Activated naive CD8-positive, alpha-beta T cell treated with anti-CD3 and anti-CD28 coated beads, Interleukin-2, amount 10 ng/mL, durations not matched to agents 7 days and 5 days (primary cell): ENCODE results near the gene GPR31. TPM values are rescaled to one million over a fixed set of nuclear protein-coding genes. Genes with fewer than 3 reads are reported as not detected.
A peak's percentile ranks its signal among the peaks of the same experiment; 100 is the strongest.

Experiments used
- ATAC-seq: fragments of 150-1000 bp; cut with Tn5 transposase; one replicate; pipeline ENCODE4 v1.10.0; 2021; ENCODE audit warnings: low read depth, moderate library complexity
- POLR2A ChIA-PET: fragments of 350-600 bp; sonication (Branson Sonifier 250); formaldehyde crosslinking; loops from one replicate; lab custom pipeline; 2021; ENCODE audit warnings: antibody characterized with exemption; lab: Charles Lee
- DNase-seq: peaks from one replicate; pipeline ENCODE4 v3.0.0; 2021
- H3K27ac Mint-ChIP-seq: one replicate; pipeline ENCODE4 v1.8.0; 2022; ENCODE audit warnings: mild to moderate bottlenecking, mixed read lengths
- H3K27me3 Mint-ChIP-seq: one replicate; pipeline ENCODE4 v1.8.0; 2022; ENCODE audit warnings: mild to moderate bottlenecking, moderate library complexity, mixed read lengths
- H3K36me3 Mint-ChIP-seq: one replicate; pipeline ENCODE4 v1.8.0; 2021; ENCODE audit warnings: mild to moderate bottlenecking, mixed read lengths
- H3K4me1 Mint-ChIP-seq: one replicate; pipeline ENCODE4 v1.8.0; 2021; ENCODE audit warnings: mixed read lengths
- H3K4me3 Mint-ChIP-seq: one replicate; pipeline ENCODE4 v1.8.0; 2022; ENCODE audit warnings: mild to moderate bottlenecking, moderate library complexity, mixed read lengths
- H3K9me3 Mint-ChIP-seq: one replicate; pipeline ENCODE4 v1.8.0; 2021; ENCODE audit warnings: mixed read lengths
- total RNA-seq, 2 experiments: library from RNA; stranded (reverse); gene quantifications; one replicate each; pipeline ENCODE4 v1.2.3, GENCODE V29; 2021

GPR31 gene
- total RNA-seq, 2 experiments from 2014 or later = not detected

DNA sequence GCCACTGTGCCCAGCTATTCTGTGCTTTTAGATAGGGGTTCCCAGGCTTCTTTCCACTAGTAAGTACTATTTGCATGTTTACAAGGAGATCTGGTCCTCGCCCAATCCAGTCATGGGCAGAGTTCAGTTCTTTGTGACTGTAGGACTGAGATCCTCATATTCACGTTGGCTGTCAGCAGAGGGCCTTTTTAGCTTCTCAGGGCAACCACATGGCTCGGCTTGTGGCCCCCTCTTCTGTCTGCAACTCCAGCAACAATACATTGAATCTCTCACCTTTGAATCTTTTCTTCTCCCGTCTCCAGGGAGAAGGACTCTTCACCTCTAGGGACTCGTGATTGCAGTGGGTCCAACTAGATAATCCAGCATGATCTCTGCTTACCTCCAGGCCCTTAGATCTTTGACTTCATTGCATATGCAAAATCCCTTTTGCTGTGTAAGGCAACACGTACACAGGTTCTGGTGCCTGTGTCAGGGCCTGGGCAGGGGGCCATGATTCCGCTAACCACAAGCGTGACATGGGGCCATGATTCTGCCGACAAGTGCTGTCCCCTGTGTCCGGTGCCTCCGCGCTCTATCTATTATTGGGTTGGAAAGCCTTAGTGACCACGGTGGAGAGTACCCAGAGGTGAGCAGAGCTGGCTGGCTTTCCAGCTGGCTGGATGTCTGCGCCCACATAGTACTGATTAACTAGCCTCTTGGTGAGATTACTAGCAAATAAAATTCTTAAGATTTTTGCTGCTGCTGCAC lies 29.8 kb downstream of the GPR31 start:
- peaks cover 1% of the 10 kb centered on the region for H3K27me3 Mint-ChIP-seq
- POLR2A ChIA-PET = no interaction called here
- ATAC-seq = no peak
- no peaks in the 10 kb centered on the region for H3K9me3 Mint-ChIP-seq
- H3K27ac Mint-ChIP-seq = no peak overlapping the region
- no peak overlapping the region for H3K4me3 Mint-ChIP-seq
- no peak for DNase-seq
- H3K36me3 Mint-ChIP-seq = peaks cover 2% of the 10 kb centered on the region
- peaks cover 16% of the 10 kb centered on the region for H3K4me1 Mint-ChIP-seq

DNA sequence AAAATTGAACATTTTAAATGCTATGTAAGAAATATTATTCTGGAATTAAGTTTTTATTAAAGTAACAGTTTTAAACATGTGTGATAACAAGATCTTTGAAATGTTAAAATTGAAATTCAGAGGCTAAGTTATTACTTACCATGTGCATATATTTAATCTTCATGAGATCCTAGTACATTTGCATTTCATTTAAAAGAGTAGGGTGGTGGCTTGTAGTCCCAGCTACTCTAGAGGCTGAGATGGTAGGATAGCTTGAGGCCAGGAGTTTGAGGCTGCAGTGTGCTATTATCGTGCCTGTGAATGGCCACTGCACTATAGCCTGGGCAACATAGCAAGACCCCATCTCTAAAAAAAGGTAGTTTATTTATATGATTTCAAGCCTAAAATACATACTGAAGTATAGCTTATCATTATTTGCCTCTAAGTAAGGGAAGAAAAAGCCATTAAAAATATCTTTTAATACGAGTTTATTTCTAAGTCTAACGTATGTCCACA lies 31.9 kb downstream of the GPR31 start:
- POLR2A ChIA-PET = no interaction called here
- no peak for DNase-seq
- Mint-ChIP-seq H3K27ac (no peak overlapping the region), H3K27me3 (no peaks in the 10 kb centered on the region), H3K4me3 (no peak overlapping the region), H3K4me1 (peaks cover 29% of the 10 kb centered on the region), H3K9me3 (no peaks in the 10 kb centered on the region), H3K36me3 (peaks cover 2% of the 10 kb centered on the region)
- no peak for ATAC-seq

DNA sequence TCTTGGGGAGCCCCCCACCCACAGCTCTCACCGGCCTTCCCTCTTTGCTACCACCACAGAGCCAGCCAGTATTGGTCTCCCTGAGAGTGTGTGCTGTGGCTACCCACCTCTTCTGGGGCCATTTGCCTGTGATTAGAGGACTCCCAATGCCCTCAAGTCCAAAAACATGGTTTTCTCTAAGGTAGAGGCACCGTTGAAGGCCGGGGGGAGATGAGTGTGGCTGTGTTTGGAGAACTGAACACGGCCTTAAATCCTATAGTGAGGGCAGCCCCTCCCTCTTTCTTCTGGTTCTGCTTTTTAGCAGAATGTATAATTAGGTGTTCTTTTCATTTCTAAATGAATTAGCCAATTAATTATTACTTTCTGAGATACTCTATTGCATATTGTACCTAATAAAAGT lies 32.4 kb downstream of the GPR31 start:
- DNase-seq (no peak), ATAC-seq (no peak)
- Mint-ChIP-seq H3K36me3 (peaks cover 2% of the 10 kb centered on the region), H3K27ac (no peak overlapping the region), H3K4me3 (no peak overlapping the region), H3K27me3 (no peaks in the 10 kb centered on the region), H3K9me3 (no peaks in the 10 kb centered on the region), H3K4me1 (peaks cover 34% of the 10 kb centered on the region)
- POLR2A ChIA-PET = no interaction called here

DNA sequence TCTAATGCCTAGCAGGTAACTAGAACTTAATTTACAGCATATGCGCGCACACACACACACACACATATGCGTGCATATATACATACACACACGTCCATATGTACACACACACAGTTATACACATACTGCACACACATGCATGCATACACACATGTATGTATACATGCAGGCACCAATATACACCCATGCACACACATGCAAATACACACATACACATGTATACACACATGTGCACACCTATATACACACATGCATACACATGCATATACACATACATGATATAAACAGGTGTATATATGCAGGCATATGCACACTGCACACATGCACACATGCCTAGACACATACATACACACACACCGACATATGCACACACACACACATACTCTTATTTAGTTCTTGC lies 33.0 kb downstream of the GPR31 start:
- DNase-seq (no peak), ATAC-seq (no peak)
- POLR2A ChIA-PET = no interaction called here
- Mint-ChIP-seq H3K4me3 (no peak overlapping the region), H3K27ac (no peak overlapping the region), H3K36me3 (peaks cover 2% of the 10 kb centered on the region), H3K4me1 (peaks cover 29% of the 10 kb centered on the region), H3K27me3 (no peaks in the 10 kb centered on the region), H3K9me3 (no peaks in the 10 kb centered on the region)

DNA sequence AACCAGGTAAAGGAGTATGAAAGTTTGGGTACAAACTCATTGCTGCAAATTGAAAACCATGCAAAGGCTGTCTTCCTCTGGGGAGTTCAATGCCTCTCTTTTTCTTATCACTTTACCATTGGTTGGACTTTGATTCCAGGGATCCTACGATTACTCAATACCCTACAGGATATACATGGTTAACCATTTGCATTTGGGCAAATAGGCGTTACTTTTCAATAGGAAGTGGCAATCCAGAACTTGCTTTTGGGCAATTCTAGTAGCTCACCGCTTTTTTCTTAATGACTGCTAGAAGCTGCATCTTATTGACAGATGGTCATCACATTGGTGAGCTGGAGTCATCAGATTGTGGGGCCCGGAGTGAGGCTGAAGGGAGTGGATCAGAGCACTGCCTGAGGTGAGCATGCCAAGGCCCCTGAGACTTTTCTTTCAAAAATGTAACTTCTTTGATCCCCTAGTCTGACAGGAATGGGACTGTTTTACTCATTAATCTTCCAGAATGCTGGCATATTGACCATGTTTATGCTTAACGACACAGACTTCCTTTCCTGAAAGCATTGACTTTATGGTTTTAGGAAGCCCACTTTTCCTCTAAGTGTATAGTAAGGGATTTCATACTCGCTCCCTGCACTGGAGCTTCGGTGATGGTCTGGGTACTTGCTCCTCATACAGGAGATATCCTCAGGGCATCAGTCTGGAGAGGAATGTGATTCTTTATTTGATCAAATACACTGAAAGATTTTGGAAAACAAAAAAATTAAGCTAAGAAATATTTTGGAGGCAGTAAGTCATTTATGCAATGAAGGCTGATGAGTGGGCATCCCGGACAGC lies 34.7 kb downstream of the GPR31 start, which contains the start of gene CCR6:
Gene CCR6, plus strand, starts transcription at position 270 of the 831 bp plus-strand sequence. CDS start 13,039 bp downstream, outside the sequence.
- POLR2A ChIA-PET = interaction anchor here (0.5 to 2.3 kb wide), 4 partner anchors 17 to 167 kb away, joined by 3 to 9 read pairs (median 4); partner anchors contain the start of gene RNASET2
- H3K4me1 Mint-ChIP-seq = peaks cover 36% of the 10 kb centered on the region
- peaks cover 2% of the 10 kb centered on the region for H3K36me3 Mint-ChIP-seq
- DNase-seq (no peak), ATAC-seq (peak; percentile 15)
- peak within 1 kb of the TSS; percentile 74 for H3K27ac Mint-ChIP-seq
- peaks cover 1% of the 10 kb centered on the region for H3K27me3 Mint-ChIP-seq
- peak within 1 kb of the TSS; percentile 54 for H3K4me3 Mint-ChIP-seq
- no peaks in the 10 kb centered on the region for H3K9me3 Mint-ChIP-seq

DNA sequence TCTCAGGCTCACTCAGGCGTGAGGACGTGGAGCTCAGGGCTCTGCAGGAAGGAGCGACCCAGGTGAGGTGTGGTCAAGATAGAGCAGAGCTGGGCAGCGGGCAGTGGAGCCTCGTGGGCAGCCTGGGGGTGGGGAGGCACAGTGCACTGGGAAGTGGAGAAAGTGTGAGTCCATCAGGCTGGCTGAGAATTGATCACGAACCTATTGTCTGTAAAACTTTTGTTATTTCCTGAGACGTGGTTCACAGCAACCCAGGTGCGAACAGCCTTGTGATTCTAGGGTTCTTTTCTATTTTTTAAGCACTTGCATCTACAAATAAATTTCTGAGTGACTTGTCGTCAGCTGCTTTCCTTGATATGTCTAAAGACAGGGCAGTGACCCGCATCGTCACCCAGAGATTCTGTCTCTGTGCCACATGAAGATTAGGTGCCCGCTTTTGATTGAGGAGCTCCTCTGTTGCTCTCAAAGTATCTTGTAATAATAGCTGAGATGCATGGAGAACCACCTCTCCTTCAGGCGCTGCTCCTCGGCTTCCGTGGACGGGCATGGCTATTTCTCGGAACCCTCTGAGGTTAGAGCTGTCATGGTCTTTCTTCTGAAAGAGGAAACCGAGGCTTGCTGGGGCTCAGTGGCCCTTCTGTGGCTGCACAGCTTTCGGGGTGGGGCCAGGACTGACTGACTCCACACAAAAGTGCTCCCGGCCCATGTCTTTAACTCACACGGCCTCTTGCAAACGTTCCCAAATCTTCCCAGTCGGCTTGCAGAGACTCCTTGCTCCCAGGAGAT lies 35.5 kb downstream of the GPR31 start:
- H3K27ac Mint-ChIP-seq = peak overlapping the region; percentile 74
- H3K4me3 Mint-ChIP-seq = peak overlapping the region; percentile 54
- no peaks in the 10 kb centered on the region for H3K9me3 Mint-ChIP-seq
- H3K27me3 Mint-ChIP-seq = peaks cover 4% of the 10 kb centered on the region
- H3K36me3 Mint-ChIP-seq = peaks cover 2% of the 10 kb centered on the region
- ATAC-seq = peak; percentile 53
- peaks cover 36% of the 10 kb centered on the region for H3K4me1 Mint-ChIP-seq
- POLR2A ChIA-PET = interaction anchor here (1.0 to 2.3 kb wide), 2 partner anchors 17 to 28 kb away, joined by 3 to 9 read pairs; no protein-coding TSS in a partner anchor
- DNase-seq = no peak

DNA sequence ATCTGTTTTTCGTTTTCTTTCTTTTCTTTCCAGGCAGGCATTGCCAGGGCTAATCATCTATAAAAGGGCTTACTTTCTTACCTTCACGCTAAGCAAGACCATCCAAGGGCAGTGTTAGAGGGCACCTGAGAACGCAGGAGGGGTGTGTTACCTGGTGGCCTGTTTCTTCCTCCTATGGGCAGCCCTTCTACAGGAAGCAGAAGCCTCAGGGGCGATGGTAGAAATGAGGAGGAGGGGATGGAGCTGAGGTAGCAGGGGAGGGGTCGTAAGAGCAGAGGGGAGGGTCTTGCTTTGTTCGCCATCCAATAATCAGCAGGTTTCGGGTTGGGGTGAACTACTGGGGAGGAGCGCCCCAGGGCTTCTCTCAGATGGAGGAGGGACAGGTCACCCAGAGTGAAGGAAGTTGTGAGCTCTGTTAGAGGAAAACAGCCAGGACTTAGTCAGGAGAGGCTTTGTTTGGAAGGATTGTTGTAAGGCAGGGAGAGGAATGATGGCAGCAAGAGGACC lies 36.4 kb downstream of the GPR31 start:
- H3K9me3 Mint-ChIP-seq = no peaks in the 10 kb centered on the region
- peak overlapping the region; percentile 74 for H3K27ac Mint-ChIP-seq
- POLR2A ChIA-PET = interaction anchor here (2.3 kb wide), 1 partner anchor 27 kb away, joined by 9 read pairs; no protein-coding TSS in a partner anchor
- peak overlapping the region; percentile 9 for H3K4me3 Mint-ChIP-seq
- no peaks in the 10 kb centered on the region for H3K36me3 Mint-ChIP-seq
- peaks cover 4% of the 10 kb centered on the region for H3K27me3 Mint-ChIP-seq
- ATAC-seq (no peak), DNase-seq (no peak)
- H3K4me1 Mint-ChIP-seq = peaks cover 36% of the 10 kb centered on the region

DNA sequence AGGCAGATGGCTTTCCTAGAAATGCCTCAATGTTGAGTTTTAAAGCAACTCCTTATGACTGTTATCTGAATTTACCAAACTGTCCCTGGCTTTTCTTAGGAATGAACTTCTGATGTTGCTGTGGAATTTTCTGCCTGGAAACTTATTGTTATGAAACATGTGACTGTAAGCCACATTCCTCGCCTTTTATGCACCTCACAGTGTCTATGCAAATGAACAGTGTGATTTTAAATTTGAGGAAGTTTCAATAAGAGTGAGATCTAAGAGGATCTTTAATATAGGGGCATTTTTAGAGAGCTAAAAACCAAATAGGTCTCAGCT lies 37.2 kb downstream of the GPR31 start:
- H3K36me3 Mint-ChIP-seq = no peaks in the 10 kb centered on the region
- POLR2A ChIA-PET = no interaction called here
- H3K4me1 Mint-ChIP-seq = peaks cover 36% of the 10 kb centered on the region
- no peak overlapping the region for H3K4me3 Mint-ChIP-seq
- no peaks in the 10 kb centered on the region for H3K9me3 Mint-ChIP-seq
- peaks cover 4% of the 10 kb centered on the region for H3K27me3 Mint-ChIP-seq
- no peak for DNase-seq
- H3K27ac Mint-ChIP-seq = no peak overlapping the region
- no peak for ATAC-seq

DNA sequence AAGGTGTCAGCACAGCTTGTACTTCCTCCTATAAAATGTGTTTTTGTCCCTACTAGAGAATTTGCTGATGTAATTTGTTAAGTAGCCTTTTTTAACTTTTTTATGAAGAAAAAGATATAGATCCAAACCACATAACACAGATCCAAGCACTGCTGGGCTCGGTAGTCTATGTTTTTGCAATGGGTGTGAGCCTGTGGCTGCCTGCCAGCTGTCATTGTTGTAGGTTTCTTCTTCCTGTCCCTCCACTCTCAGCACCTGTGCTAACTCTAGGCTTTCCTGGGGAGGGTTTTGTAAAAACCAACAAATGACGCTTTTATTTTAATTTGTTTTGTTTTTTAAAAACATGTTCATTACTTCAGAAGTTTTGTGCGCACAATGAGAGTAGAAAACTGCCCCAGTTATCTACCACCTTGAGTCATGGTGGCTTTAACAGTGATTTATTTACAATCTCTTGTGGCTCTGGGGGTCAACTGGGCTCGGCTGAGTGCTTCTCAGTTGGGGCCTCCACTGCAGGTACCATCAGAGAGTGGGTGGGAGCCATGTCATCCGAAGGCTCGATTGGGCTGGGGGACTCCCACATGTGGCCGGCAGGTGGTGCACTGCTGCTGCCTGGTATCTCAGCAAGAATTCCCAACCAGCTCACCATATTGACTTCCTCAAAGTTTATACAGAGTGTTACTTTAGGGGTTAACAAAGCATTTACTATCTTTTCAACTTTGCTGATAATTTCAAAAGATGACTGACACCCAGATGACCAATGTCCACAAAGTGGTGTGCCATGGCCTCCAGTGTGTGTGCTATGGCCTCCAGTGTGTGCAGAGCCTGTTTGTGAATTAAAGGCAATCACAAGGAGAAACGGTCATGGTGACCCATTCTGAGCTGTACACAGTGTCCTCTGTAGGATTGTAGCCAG lies 37.9 kb downstream of the GPR31 start:
- peak overlapping the region; percentile 36 for H3K27ac Mint-ChIP-seq
- H3K9me3 Mint-ChIP-seq = no peaks in the 10 kb centered on the region
- H3K4me3 Mint-ChIP-seq = no peak overlapping the region
- H3K4me1 Mint-ChIP-seq = peaks cover 36% of the 10 kb centered on the region
- no peaks in the 10 kb centered on the region for H3K36me3 Mint-ChIP-seq
- POLR2A ChIA-PET = no interaction called here
- ATAC-seq (peak; percentile 57), DNase-seq (no peak)
- H3K27me3 Mint-ChIP-seq = peaks cover 6% of the 10 kb centered on the region

DNA sequence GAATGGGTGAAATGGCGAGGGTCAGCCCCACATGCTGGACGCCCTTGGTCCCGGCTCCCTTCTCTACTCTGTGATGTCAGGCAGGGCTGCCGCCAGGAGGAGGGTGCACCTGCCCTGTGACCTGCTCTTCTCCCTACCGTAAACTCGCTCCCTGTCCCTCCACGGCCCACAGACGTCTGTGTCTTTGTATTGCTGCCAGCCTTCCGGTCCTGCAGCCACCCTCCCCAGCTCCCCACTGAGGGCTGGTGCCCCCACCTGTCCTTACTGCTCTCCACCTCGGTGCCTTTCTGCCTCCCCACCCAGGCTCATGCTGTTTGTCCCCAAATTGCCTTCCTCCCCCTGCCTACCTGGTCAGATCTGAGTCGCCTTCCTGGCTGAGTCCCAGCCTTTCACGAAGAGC lies 38.9 kb downstream of the GPR31 start:
- POLR2A ChIA-PET = no interaction called here
- Mint-ChIP-seq H3K4me1 (peaks cover 35% of the 10 kb centered on the region), H3K27ac (peak overlapping the region; percentile 52), H3K9me3 (no peaks in the 10 kb centered on the region), H3K27me3 (peaks cover 6% of the 10 kb centered on the region), H3K4me3 (no peak overlapping the region), H3K36me3 (no peaks in the 10 kb centered on the region)
- ATAC-seq (no peak), DNase-seq (no peak)

DNA sequence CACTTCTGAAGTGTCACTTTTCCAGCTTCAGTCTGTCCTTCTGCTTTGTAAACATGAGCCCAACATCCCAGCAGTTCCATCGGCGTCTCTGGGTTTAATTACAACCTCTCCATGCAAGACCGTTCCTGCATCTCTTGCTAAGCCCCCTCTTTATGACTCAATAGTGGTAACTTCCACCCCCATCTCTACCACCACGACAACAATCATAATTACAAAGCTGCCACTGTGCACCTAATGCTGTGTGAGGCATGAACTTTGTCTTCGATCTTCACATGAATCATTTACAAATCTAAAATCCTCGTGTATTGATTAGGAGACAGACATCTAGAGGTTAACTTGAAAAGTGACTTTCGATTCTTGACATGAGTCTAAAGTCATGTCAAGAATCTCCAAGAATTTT lies 39.8 kb downstream of the GPR31 start:
- Mint-ChIP-seq H3K4me3 (no peak overlapping the region), H3K4me1 (peaks cover 28% of the 10 kb centered on the region), H3K27ac (no peak overlapping the region), H3K27me3 (peaks cover 7% of the 10 kb centered on the region), H3K9me3 (no peaks in the 10 kb centered on the region), H3K36me3 (no peaks in the 10 kb centered on the region)
- ATAC-seq (no peak), DNase-seq (no peak)
- POLR2A ChIA-PET = no interaction called here

DNA sequence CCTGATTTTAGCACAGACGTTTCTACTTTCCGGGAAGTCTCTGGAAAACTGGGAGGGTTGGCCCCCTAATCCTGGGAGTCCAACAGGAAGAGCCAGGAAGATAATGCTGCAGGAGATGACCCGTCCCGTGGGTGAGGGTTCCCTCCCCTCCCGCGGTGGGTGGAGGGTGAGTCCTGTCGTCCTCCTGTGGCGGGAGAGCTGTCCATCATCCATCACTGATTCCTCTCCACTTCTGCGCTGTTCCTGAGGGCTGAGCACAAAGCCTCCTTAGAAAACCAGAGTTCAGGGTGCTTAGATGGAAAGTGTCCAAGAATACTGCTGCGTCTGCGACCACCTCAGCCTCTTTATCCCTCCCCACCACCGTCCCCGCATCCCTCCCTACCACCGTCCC lies 40.9 kb downstream of the GPR31 start:
- no peaks in the 10 kb centered on the region for H3K9me3 Mint-ChIP-seq
- no peaks in the 10 kb centered on the region for H3K36me3 Mint-ChIP-seq
- ATAC-seq (no peak), DNase-seq (no peak)
- POLR2A ChIA-PET = no interaction called here
- no peak overlapping the region for H3K27ac Mint-ChIP-seq
- no peak overlapping the region for H3K4me3 Mint-ChIP-seq
- H3K27me3 Mint-ChIP-seq = peaks cover 14% of the 10 kb centered on the region
- peaks cover 25% of the 10 kb centered on the region for H3K4me1 Mint-ChIP-seq
